ENCODE data around the gene SERINC3. TPM values are rescaled to one million over a fixed set of nuclear protein-coding genes. Genes with fewer than 3 reads are reported as not detected.

SERINC3 gene
- total and polyA plus RNA-seq, 2 donors (not counting 3 experiments of a cell fraction or from before 2014, with no cell fraction given), result 83.7 to 177 TPM

DNA sequence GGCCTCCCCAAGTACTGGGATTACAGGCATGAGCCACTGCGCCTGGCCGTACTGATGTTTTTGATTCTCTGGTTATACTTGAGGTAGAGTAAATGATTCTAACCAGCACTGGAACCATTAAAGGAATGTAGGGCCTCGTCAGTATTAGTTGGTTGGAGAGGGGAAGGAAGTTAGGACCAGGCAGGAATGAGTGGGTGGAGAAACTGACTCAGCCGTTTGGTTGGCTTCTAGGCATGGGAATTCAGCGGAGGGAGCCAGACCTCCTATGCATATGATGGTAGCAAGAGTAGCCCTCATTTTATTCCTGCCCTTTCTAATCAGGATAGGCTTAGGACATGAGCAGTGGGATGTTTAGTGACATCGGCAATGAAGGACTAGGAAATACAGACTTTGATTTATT, 19.0 kb upstream of the SERINC3 start:
- H3K79me2 ChIP-seq (ENCODE audit: control insufficient read depth, insufficient read depth, low read length), result peaks cover 30% of the 10 kb centered on the region
- dilution Hi-C loops (cut with MboI; ENCODE audit: extremely low pct_ligation_motif_present, low sequenced_read_pairs), result no loop called here
- no peaks in the 10 kb centered on the region for H4K20me1 ChIP-seq (replicated peaks; ENCODE audit: control insufficient read depth, extremely low read depth, insufficient read depth, low read length)
- peak overlapping the region; percentile 49 for H3K27ac ChIP-seq (ENCODE audit: insufficient read depth, low read depth, low read length)
- no peaks in the 10 kb centered on the region for H3K27me3 ChIP-seq (ENCODE audit: control insufficient read depth in 2 of 2, insufficient read depth in 2 of 2, low read length in 2 of 2)
- POLR2A ChIA-PET, result no interaction called here
- TF ChIP-seq FOS (IDR thresholded peaks at IDR 0.05; ENCODE audit: borderline replicate concordance, insufficient read depth, low read length) (peak; percentile 68), JUN (IDR thresholded peaks at IDR 0.05; ENCODE audit: borderline replicate concordance, insufficient read depth, insufficient read length, low read depth) (peak; percentile 55), POLR2AphosphoS5 (IDR thresholded peaks at IDR 0.05; ENCODE audit: insufficient read depth, low read depth, low read length) (no peak)
- TF ChIP-seq, protein P1, sequence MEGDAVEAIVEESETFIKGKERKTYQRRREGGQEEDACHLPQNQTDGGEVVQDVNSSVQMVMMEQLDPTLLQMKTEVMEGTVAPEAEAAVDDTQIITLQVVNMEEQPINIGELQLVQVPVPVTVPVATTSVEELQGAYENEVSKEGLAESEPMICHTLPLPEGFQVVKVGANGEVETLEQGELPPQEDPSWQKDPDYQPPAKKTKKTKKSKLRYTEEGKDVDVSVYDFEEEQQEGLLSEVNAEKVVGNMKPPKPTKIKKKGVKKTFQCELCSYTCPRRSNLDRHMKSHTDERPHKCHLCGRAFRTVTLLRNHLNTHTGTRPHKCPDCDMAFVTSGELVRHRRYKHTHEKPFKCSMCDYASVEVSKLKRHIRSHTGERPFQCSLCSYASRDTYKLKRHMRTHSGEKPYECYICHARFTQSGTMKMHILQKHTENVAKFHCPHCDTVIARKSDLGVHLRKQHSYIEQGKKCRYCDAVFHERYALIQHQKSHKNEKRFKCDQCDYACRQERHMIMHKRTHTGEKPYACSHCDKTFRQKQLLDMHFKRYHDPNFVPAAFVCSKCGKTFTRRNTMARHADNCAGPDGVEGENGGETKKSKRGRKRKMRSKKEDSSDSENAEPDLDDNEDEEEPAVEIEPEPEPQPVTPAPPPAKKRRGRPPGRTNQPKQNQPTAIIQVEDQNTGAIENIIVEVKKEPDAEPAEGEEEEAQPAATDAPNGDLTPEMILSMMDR (IDR thresholded peaks at IDR 0.05; ENCODE audit: extremely low read depth in 1 of 2, insufficient read depth in 1 of 2, low read depth in 1 of 2, low read length in 2 of 2), result no peak
- no peaks in the 10 kb centered on the region for H3K9me3 ChIP-seq (replicated peaks; ENCODE audit: control insufficient read depth, insufficient read depth, low read length)
- peaks cover 12% of the 10 kb centered on the region for H3K4me1 ChIP-seq (ENCODE audit: control insufficient read depth, extremely low read depth, insufficient read depth, low read length)
- no peak overlapping the region for H3K4me3 ChIP-seq (replicated peaks in 1 of 3; ENCODE audit: insufficient read depth in 1 of 3, low read depth in 1 of 3, low read length in 3 of 3)
- CTCF ChIA-PET, result interaction anchor here (1.5 kb wide), 1 partner anchor 12 kb away, joined by 5 read pairs; no protein-coding TSS in a partner anchor
- H3K9me1 ChIP-seq (replicated peaks; ENCODE audit: control insufficient read depth, extremely low read depth, insufficient read depth, low read length), result no peaks in the 10 kb centered on the region
- BruUV-seq (replicated peaks), result TSS peak; percentile 18
- DNase-seq (ENCODE audit: low read depth, low spot score) (peak; percentile 83), FAIRE-seq (peak; percentile 94)
- H3K4me2 ChIP-seq (ENCODE audit: insufficient read depth, low read length), result peak overlapping the region; percentile 31
- no peak overlapping the region for H3K9ac ChIP-seq (replicated peaks; ENCODE audit: extremely low read depth, insufficient read depth, low read length)
- H3K36me3 ChIP-seq (ENCODE audit: control insufficient read depth in 2 of 2, extremely low read depth in 1 of 2, insufficient read depth in 2 of 2, low read length in 2 of 2), result no peaks in the 10 kb centered on the region
- H2AFZ ChIP-seq (ENCODE audit: low read depth, low read length), result no peak overlapping the region
- intact Hi-C loops (cut with micrococcal nuclease), result no loop called here

DNA sequence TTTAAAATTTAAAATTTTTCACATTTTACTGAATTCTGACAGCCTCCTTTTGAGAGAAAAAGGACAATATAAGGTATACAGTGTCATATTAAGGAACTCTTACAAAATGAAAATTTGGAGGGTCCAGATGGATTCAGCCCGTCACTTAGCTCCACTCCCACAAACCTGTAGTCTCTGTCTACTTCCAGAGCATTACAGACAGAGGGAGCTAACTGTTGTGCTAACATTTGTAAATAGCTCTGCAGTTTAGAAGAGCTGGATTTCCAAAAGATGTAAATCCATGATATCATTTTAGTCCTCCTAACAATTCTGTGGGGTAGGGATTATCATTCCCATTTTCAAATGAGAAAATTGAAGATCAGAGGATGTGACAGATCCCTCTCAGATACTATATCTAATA, 16.1 kb upstream of the SERINC3 start:
- intact Hi-C loops (cut with micrococcal nuclease), result loop anchor here (10.0 kb wide), 1 partner anchor 197 kb away; no protein-coding TSS in a partner anchor
- POLR2A ChIA-PET, result no interaction called here
- no TSS peak for BruUV-seq (replicated peaks)

More for the DNA sequence above, 16.1 kb upstream of the SERINC3 start:
- dilution Hi-C loops (cut with MboI; ENCODE audit: extremely low pct_ligation_motif_present, low sequenced_read_pairs), result no loop called here
- Histone ChIP-seq H3K27me3 (ENCODE audit: control insufficient read depth in 2 of 2, insufficient read depth in 2 of 2, low read length in 2 of 2) (no peaks in the 10 kb centered on the region), H3K79me2 (ENCODE audit: control insufficient read depth, insufficient read depth, low read length) (peaks cover 37% of the 10 kb centered on the region), H3K4me2 (ENCODE audit: insufficient read depth, low read length) (no peak overlapping the region), H3K27ac (ENCODE audit: insufficient read depth, low read depth, low read length) (no peak overlapping the region), H3K9ac (replicated peaks; ENCODE audit: extremely low read depth, insufficient read depth, low read length) (no peak overlapping the region), H4K20me1 (replicated peaks; ENCODE audit: control insufficient read depth, extremely low read depth, insufficient read depth, low read length) (no peaks in the 10 kb centered on the region), H3K9me1 (replicated peaks; ENCODE audit: control insufficient read depth, extremely low read depth, insufficient read depth, low read length) (no peaks in the 10 kb centered on the region), H3K36me3 (ENCODE audit: control insufficient read depth in 2 of 2, extremely low read depth in 1 of 2, insufficient read depth in 2 of 2, low read length in 2 of 2) (no peaks in the 10 kb centered on the region), H3K4me3 (replicated peaks in 1 of 3; ENCODE audit: insufficient read depth in 1 of 3, low read depth in 1 of 3, low read length in 3 of 3) (no peak overlapping the region), H3K4me1 (ENCODE audit: control insufficient read depth, extremely low read depth, insufficient read depth, low read length) (peaks cover 17% of the 10 kb centered on the region), H3K9me3 (replicated peaks; ENCODE audit: control insufficient read depth, insufficient read depth, low read length) (no peaks in the 10 kb centered on the region), H2AFZ (ENCODE audit: low read depth, low read length) (no peak overlapping the region)
- TF ChIP-seq, protein P2, sequence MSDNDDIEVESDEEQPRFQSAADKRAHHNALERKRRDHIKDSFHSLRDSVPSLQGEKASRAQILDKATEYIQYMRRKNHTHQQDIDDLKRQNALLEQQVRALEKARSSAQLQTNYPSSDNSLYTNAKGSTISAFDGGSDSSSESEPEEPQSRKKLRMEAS (IDR thresholded peaks at IDR 0.05; ENCODE audit: insufficient read depth, insufficient read length), result no peak
- TF ChIP-seq FOS (IDR thresholded peaks at IDR 0.05; ENCODE audit: borderline replicate concordance, insufficient read depth, low read length) (no peak), GATA2 (IDR thresholded peaks at IDR 0.05; ENCODE audit: insufficient read depth, insufficient read length, low read depth, low read length) (no peak), POLR2A (IDR thresholded peaks at IDR 0.05; ENCODE audit: low read depth, low read length) (no peak), MYC (IDR thresholded peaks at IDR 0.05; ENCODE audit: low read depth, low read length) (no peak), POLR2AphosphoS5 (IDR thresholded peaks at IDR 0.05; ENCODE audit: insufficient read depth, low read depth, low read length) (no peak), JUN (IDR thresholded peaks at IDR 0.05; ENCODE audit: borderline replicate concordance, insufficient read depth, insufficient read length, low read depth) (no peak), EZH2 (IDR thresholded peaks at IDR 0.05; ENCODE audit: borderline replicate concordance, low read depth, low read length, severe bottlenecking) (no peak)
- TF ChIP-seq, protein P1 (IDR thresholded peaks at IDR 0.05; ENCODE audit: extremely low read depth in 1 of 2, insufficient read depth in 1 of 2, low read depth in 1 of 2, low read length in 2 of 2), result no peak
- DNase-seq (ENCODE audit: low read depth, low spot score), result no peak
- no peak for FAIRE-seq
- CTCF ChIA-PET, result interaction anchor here (0.6 to 2.4 kb wide), 7 partner anchors 11 to 71 kb away, joined by 3 to 7 read pairs (median 4); no protein-coding TSS in a partner anchor

Data from endothelial cell of umbilical vein (primary cell).